ENCODE measurements around the gene ZNF573. TPM values are rescaled to one million over a fixed set of nuclear protein-coding genes. Genes with fewer than 3 reads are reported as not detected.

The ZNF573 gene
- total RNA-seq, 1 donor from 2014 or later: 12.7 TPM

DNA sequence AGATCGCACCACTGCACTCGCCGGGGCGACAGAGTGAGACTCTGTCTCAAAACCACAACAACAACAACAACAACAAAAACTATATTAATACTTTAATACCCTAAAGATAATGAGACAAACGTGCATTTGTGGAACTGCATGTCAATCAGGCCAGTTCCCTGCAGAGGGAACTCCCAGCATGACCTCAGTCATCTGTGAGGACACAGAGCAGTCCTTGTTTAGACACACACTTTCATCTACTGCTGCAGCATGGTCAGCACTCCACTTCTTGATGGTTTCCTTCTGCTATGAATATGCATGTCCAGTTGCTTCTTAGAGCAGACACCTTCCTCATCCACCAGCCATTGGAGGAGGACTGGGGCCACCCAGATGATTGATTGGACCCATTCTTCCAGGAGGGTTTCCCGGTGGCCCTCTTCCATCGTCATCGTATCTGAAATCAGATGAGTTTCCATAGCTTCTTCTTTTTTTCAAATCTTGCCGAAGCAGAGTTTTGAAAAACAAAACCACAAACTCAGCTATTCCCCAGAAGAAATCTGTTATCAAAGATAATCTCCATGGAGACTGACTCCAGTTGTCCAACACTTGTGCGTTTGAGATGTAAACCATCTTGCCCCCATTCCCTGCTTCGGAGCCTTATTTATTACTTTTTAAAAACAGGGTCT, 86.3 kb downstream of the ZNF573 start:
- Mint-ChIP-seq H3K27me3 (ENCODE audit: unreplicated experiment) (no peaks in the 10 kb centered on the region), H3K27ac (ENCODE audit: unreplicated experiment) (no peak overlapping the region), H3K4me3 (ENCODE audit: unreplicated experiment) (peak overlapping the region; percentile 96), H3K9me3 (ENCODE audit: unreplicated experiment) (peaks cover 8% of the 10 kb centered on the region), H3K4me1 (ENCODE audit: unreplicated experiment) (peaks cover 12% of the 10 kb centered on the region), H3K36me3 (ENCODE audit: unreplicated experiment) (peaks cover 19% of the 10 kb centered on the region)
- no peak for DNase-seq (ENCODE audit: extremely low spot score, unreplicated experiment)
- TF ChIP-seq, protein P1, sequence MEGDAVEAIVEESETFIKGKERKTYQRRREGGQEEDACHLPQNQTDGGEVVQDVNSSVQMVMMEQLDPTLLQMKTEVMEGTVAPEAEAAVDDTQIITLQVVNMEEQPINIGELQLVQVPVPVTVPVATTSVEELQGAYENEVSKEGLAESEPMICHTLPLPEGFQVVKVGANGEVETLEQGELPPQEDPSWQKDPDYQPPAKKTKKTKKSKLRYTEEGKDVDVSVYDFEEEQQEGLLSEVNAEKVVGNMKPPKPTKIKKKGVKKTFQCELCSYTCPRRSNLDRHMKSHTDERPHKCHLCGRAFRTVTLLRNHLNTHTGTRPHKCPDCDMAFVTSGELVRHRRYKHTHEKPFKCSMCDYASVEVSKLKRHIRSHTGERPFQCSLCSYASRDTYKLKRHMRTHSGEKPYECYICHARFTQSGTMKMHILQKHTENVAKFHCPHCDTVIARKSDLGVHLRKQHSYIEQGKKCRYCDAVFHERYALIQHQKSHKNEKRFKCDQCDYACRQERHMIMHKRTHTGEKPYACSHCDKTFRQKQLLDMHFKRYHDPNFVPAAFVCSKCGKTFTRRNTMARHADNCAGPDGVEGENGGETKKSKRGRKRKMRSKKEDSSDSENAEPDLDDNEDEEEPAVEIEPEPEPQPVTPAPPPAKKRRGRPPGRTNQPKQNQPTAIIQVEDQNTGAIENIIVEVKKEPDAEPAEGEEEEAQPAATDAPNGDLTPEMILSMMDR (IDR thresholded peaks at IDR 0.05): no peak

DNA sequence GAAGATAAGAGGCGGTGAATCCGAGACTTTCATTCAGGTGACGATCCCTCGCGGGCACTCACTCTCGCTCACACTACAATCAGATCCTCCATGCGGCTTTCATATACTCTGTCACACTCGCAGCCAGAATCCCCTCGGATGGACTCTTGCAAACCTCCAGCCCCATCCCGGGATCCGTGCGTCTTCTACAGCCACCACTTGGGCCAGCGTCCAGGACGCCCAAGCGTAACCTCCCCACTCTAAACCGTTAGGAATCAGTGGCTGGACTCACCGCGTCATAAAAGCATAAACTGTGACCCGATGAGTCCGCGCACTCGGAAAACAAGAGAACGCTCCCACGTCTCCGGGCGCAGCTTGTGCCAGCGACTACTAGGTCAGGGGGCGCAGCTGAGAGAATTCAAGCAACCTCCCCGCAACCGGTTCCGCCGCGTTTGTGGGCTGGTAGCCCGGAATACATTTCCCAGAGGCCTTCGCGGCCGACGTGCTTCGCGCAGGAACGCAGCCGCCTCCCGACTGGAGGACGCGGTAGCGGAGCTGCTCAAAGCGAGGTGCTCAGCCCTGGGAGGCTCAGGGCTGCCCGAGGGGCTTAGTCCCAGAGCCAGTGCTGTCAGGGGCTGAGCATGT, 87.4 kb downstream of the ZNF573 start:
- DNase-seq (ENCODE audit: extremely low spot score, unreplicated experiment): peak; percentile 91
- TF ChIP-seq, protein P1 (IDR thresholded peaks at IDR 0.05): no peak
- peaks cover 14% of the 10 kb centered on the region for H3K36me3 Mint-ChIP-seq (ENCODE audit: unreplicated experiment)
- no peaks in the 10 kb centered on the region for H3K27me3 Mint-ChIP-seq (ENCODE audit: unreplicated experiment)
- H3K4me1 Mint-ChIP-seq (ENCODE audit: unreplicated experiment): peaks cover 12% of the 10 kb centered on the region
- H3K27ac Mint-ChIP-seq (ENCODE audit: unreplicated experiment): peak overlapping the region; percentile 96
- H3K4me3 Mint-ChIP-seq (ENCODE audit: unreplicated experiment): peak overlapping the region; percentile 96
- peaks cover 4% of the 10 kb centered on the region for H3K9me3 Mint-ChIP-seq (ENCODE audit: unreplicated experiment)

Other genes starting within 250 kb of the ZNF573 start
- 5.9 and 8.1 TPM in 2 replicates for gene ZNF571, start 184.8 kb downstream of the ZNF573 start, total RNA-seq
- gene ZNF540, start 184.7 kb downstream of the ZNF573 start, total RNA-seq: 1.4 and 1.9 TPM in 2 replicates
- 16.0 and 18.0 TPM in 2 replicates for gene ZFP30, start 124.1 kb downstream of the ZNF573 start, total RNA-seq
- 6.9 and 8.6 TPM in 2 replicates for gene ZNF607, start 59.8 kb downstream of the ZNF573 start, total RNA-seq
- gene WDR87, start 127.0 kb upstream of the ZNF573 start, total RNA-seq: not detected in 2 replicates
- 27.1 and 33.8 TPM in 2 replicates for gene SIPA1L3, start 127.6 kb upstream of the ZNF573 start, total RNA-seq